Measurements from ENCODE around the gene NEK9.

NEK9 gene

GRCh38 chr14:75098212-75098611 is 28.6 kb downstream of the NEK9 start:
- TF ChIP-seq GATA3 (IDR thresholded peaks at IDR 0.05; ENCODE audit: low read depth, low read length) = no peak
- TF ChIP-seq GATA2 (IDR thresholded peaks at IDR 0.05; ENCODE audit: low read depth, low read length) = no peak

- TF ChIP-seq GATA3 (IDR thresholded peaks at IDR 0.05; ENCODE audit: low read depth, low read length) (no peak), GATA2 (IDR thresholded peaks at IDR 0.05; ENCODE audit: low read depth, low read length) (no peak)
These were observed 29.9 kb downstream of the NEK9 start for GRCh38 chr14:75096959-75097358.

GRCh38 chr14:75095690-75096089 is 31.2 kb downstream of the NEK9 start:
- no peak for TF ChIP-seq GATA2 (IDR thresholded peaks at IDR 0.05; ENCODE audit: low read depth, low read length)
- no peak for TF ChIP-seq GATA3 (IDR thresholded peaks at IDR 0.05; ENCODE audit: low read depth, low read length)

GRCh38 chr14:75094896-75095295 is 32.0 kb downstream of the NEK9 start:
- TF ChIP-seq GATA2 (IDR thresholded peaks at IDR 0.05; ENCODE audit: low read depth, low read length) = no peak
- no peak for TF ChIP-seq GATA3 (IDR thresholded peaks at IDR 0.05; ENCODE audit: low read depth, low read length)

- no peak for TF ChIP-seq GATA3 (IDR thresholded peaks at IDR 0.05; ENCODE audit: low read depth, low read length)
- no peak for TF ChIP-seq GATA2 (IDR thresholded peaks at IDR 0.05; ENCODE audit: low read depth, low read length)
These were observed 34.1 kb downstream of the NEK9 start for GRCh38 chr14:75092698-75093097.

- TF ChIP-seq GATA3 (IDR thresholded peaks at IDR 0.05; ENCODE audit: low read depth, low read length) = no peak
These were observed 35.6 kb downstream of the NEK9 start for GRCh38 chr14:75091251-75091650.

GRCh38 chr14:75090353-75090752 is 36.5 kb downstream of the NEK9 start:
- TF ChIP-seq GATA2 (IDR thresholded peaks at IDR 0.05; ENCODE audit: low read depth, low read length) (no peak), GATA3 (IDR thresholded peaks at IDR 0.05; ENCODE audit: low read depth, low read length) (no peak)

GRCh38 chr14:75088566-75089373 is 38.1 kb downstream of the NEK9 start:
- TF ChIP-seq GATA3 (IDR thresholded peaks at IDR 0.05; ENCODE audit: low read depth, low read length) (no peak), GATA2 (IDR thresholded peaks at IDR 0.05; ENCODE audit: low read depth, low read length) (no peak)

- TF ChIP-seq GATA2 (IDR thresholded peaks at IDR 0.05; ENCODE audit: low read depth, low read length) (no peak), GATA3 (IDR thresholded peaks at IDR 0.05; ENCODE audit: low read depth, low read length) (no peak)
These were observed 38.7 kb downstream of the NEK9 start for GRCh38 chr14:75088153-75088552.

- TF ChIP-seq GATA3 (IDR thresholded peaks at IDR 0.05; ENCODE audit: low read depth, low read length) (no peak), GATA2 (IDR thresholded peaks at IDR 0.05; ENCODE audit: low read depth, low read length) (no peak)
These were observed 42.3 kb downstream of the NEK9 start for GRCh38 chr14:75084513-75084912.

- TF ChIP-seq GATA2 (IDR thresholded peaks at IDR 0.05; ENCODE audit: low read depth, low read length) (no peak), GATA3 (IDR thresholded peaks at IDR 0.05; ENCODE audit: low read depth, low read length) (no peak)
These were observed 43.6 kb downstream of the NEK9 start for GRCh38 chr14:75083271-75083670.

- TF ChIP-seq GATA3 (IDR thresholded peaks at IDR 0.05; ENCODE audit: low read depth, low read length) (no peak), GATA2 (IDR thresholded peaks at IDR 0.05; ENCODE audit: low read depth, low read length) (no peak)
These were observed 45.1 kb downstream of the NEK9 start for GRCh38 chr14:75081660-75082229.

GRCh38 chr14:75079521-75079920 is 47.3 kb downstream of the NEK9 start:
- TF ChIP-seq GATA3 (IDR thresholded peaks at IDR 0.05; ENCODE audit: low read depth, low read length) (no peak), GATA2 (IDR thresholded peaks at IDR 0.05; ENCODE audit: low read depth, low read length) (no peak)

- TF ChIP-seq GATA3 (IDR thresholded peaks at IDR 0.05; ENCODE audit: low read depth, low read length) (no peak), GATA2 (IDR thresholded peaks at IDR 0.05; ENCODE audit: low read depth, low read length) (no peak)
These were observed 49.1 kb downstream of the NEK9 start for GRCh38 chr14:75077794-75078193.

- TF ChIP-seq GATA2 (IDR thresholded peaks at IDR 0.05; ENCODE audit: low read depth, low read length) (no peak), GATA3 (IDR thresholded peaks at IDR 0.05; ENCODE audit: low read depth, low read length) (no peak)
These were observed 56.5 kb downstream of the NEK9 start for GRCh38 chr14:75070383-75070782.

Data from SH-SY5Y (cell line).